Heart left ventricle (tissue), 13 donors: Measurements from ENCODE around the gene CCDC51.

Experiments used
- POLR2A ChIP-seq, 2 donors: fragments of 450-650 bp; IDR thresholded peaks; one replicate each; pipeline ENCODE4 v1.6.1; 2017; ENCODE audit warnings: antibody characterized with exemption in 2 of 2, mild to moderate bottlenecking in 2 of 2, moderate library complexity in 2 of 2
- TF ChIP-seq, protein P1 (sequence below), 12 donors: fragments of 200-600 bp; sonication (generic) in 4 of 12; IDR thresholded peaks; one replicate each; pipeline versions ENCODE4 v1.5.0 to v1.8.0; 2018 to 2022; ENCODE audit warnings: antibody characterized with exemption in 12 of 12, mild to moderate bottlenecking in 5 of 12
- donor health status: ischemic (EF 13 %, LVEDD 7.1; RV severe dilation, severe dysfunction).
- donor health status: DM: no; HTN: yes; CAD: no.
- donor health status: DM: no; HTN: no; CAD: no.
- donor health status: ischemic (EF 25% LVEDD 6.9; RV normal size, moderate dysfunction).
- donor health status: ischemic (EF 25% LVEDD 5.7; RV mildly dilated, moderate dysfunction).
- donor health status: ischemic (EF 35%, LVEDD 5.7; RV mildly dilated, moderate dysfunction).
- donor health status: nonischemic (EF 11% LVEDD 7.7; RV severe dilation, severe dysfunction).
- donor health status: DM: yes; HTN: yes; CAD: no.
- donor health status: PGD.
- donor health status: ischemic (EF 29% LVEDD 5.4; RV normal size, mild dysfunction).
- donor health status: nonischemic (EF 23%, LVEDD 6.1; RV moderate dilation, normal function).

DNA sequence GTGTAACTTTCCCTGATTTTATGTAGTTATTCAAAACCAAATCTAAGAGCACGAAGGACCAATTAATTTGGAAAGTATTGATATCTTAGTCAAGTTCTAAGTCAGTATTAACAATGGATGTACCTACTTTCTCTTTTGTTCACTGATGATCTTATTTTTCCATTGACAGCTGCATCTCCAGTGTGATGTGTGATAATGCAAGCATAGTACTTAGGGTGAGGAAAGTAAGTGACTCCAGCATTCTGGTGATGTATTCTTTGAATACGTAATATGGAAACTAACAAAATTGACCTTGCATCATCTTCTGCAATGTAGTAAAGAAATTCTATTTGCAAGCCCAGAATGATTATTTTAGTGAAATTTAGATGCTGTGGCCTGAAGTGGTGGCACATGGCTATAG, 45.5 kb downstream of the CCDC51 start:
- TF ChIP-seq, protein P1, sequence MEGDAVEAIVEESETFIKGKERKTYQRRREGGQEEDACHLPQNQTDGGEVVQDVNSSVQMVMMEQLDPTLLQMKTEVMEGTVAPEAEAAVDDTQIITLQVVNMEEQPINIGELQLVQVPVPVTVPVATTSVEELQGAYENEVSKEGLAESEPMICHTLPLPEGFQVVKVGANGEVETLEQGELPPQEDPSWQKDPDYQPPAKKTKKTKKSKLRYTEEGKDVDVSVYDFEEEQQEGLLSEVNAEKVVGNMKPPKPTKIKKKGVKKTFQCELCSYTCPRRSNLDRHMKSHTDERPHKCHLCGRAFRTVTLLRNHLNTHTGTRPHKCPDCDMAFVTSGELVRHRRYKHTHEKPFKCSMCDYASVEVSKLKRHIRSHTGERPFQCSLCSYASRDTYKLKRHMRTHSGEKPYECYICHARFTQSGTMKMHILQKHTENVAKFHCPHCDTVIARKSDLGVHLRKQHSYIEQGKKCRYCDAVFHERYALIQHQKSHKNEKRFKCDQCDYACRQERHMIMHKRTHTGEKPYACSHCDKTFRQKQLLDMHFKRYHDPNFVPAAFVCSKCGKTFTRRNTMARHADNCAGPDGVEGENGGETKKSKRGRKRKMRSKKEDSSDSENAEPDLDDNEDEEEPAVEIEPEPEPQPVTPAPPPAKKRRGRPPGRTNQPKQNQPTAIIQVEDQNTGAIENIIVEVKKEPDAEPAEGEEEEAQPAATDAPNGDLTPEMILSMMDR (IDR thresholded peaks at IDR 0.05): no peak
- no peak for TF ChIP-seq POLR2A (IDR thresholded peaks at IDR 0.05)
